Measurements from ENCODE around the gene PLD3.

The PLD3 gene

DNA sequence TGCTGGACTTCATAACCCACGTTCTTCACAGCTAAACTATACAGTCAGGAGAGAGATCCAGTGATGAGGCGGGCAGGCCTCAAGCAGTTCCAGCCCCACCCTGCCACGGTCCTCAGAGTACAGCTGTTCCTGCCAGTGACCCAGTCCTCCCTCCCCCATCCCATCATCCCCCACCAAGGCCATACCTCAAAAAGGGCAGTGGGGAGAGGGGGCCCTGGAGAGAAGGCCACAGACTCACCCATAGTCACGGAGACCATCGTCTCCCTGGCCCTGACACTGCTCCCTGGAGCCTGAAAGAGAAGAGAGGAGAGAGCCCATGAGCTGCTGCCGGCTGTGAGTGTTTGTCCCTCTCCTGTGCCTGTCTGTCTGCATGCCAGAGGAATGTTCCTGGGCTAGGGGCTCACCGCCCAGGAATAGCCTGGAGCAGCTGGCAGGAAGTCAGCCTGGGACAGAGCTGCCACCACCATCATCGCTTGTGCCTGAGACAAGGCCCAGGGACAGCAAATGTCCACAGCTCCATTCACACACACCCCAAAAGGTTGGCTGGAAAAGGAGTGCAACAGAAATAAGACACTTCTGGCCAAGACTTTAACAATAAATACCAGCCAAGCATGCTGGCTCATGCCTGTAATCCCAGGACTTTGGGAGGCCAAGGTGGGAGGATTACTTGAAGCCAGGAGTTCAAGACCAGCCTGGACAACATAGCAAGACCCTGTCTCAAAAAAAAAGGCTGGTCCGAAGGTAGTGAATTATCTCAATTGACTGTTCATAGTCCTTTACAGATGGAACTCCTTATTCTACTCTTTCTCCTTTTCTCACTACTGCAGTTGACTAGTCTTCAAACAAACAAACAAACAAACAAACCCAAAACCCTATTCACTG, 6.7 kb upstream of the PLD3 start:
- H3K4me2 ChIP-seq (ENCODE audit: low read length): no peak overlapping the region
- H3K4me1 ChIP-seq (ENCODE audit: insufficient read depth, low read length, severe bottlenecking): peaks cover 2% of the 10 kb centered on the region
- peaks cover 22% of the 10 kb centered on the region for H3K36me3 ChIP-seq (ENCODE audit: insufficient read depth, low read length)
- H3K9ac ChIP-seq (ENCODE audit: low read length): no peak overlapping the region
- no peaks in the 10 kb centered on the region for H3K9me3 ChIP-seq (ENCODE audit: low read length)
- H4K20me1 ChIP-seq (ENCODE audit: insufficient read depth, low read length): no peaks in the 10 kb centered on the region
- no peak overlapping the region for H2AFZ ChIP-seq (ENCODE audit: low read length)
- no peaks in the 10 kb centered on the region for H3F3A ChIP-seq (ENCODE audit: insufficient read depth, low read length)
- TF ChIP-seq, protein P1, sequence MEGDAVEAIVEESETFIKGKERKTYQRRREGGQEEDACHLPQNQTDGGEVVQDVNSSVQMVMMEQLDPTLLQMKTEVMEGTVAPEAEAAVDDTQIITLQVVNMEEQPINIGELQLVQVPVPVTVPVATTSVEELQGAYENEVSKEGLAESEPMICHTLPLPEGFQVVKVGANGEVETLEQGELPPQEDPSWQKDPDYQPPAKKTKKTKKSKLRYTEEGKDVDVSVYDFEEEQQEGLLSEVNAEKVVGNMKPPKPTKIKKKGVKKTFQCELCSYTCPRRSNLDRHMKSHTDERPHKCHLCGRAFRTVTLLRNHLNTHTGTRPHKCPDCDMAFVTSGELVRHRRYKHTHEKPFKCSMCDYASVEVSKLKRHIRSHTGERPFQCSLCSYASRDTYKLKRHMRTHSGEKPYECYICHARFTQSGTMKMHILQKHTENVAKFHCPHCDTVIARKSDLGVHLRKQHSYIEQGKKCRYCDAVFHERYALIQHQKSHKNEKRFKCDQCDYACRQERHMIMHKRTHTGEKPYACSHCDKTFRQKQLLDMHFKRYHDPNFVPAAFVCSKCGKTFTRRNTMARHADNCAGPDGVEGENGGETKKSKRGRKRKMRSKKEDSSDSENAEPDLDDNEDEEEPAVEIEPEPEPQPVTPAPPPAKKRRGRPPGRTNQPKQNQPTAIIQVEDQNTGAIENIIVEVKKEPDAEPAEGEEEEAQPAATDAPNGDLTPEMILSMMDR (IDR thresholded peaks at IDR 0.05; ENCODE audit: low read length): no peak
- no peak for TF ChIP-seq EZH2 (IDR thresholded peaks at IDR 0.05; ENCODE audit: borderline replicate concordance, low read length)
- no peak overlapping the region for H3K27ac ChIP-seq (ENCODE audit: low read depth, low read length, poor library complexity, severe bottlenecking)
- peaks cover 12% of the 10 kb centered on the region; the same call in 1 of the 2 replicates for H3K79me2 ChIP-seq (ENCODE audit: insufficient read depth, low read length)
- no peaks in the 10 kb centered on the region for H3K27me3 ChIP-seq (ENCODE audit: insufficient read depth, low read length)
- H3K9me2 ChIP-seq (ENCODE audit: low read depth, low read length): no peaks in the 10 kb centered on the region
- no peak overlapping the region for H3K4me3 ChIP-seq (ENCODE audit: low read depth, low read length, poor library complexity, severe bottlenecking)

DNA sequence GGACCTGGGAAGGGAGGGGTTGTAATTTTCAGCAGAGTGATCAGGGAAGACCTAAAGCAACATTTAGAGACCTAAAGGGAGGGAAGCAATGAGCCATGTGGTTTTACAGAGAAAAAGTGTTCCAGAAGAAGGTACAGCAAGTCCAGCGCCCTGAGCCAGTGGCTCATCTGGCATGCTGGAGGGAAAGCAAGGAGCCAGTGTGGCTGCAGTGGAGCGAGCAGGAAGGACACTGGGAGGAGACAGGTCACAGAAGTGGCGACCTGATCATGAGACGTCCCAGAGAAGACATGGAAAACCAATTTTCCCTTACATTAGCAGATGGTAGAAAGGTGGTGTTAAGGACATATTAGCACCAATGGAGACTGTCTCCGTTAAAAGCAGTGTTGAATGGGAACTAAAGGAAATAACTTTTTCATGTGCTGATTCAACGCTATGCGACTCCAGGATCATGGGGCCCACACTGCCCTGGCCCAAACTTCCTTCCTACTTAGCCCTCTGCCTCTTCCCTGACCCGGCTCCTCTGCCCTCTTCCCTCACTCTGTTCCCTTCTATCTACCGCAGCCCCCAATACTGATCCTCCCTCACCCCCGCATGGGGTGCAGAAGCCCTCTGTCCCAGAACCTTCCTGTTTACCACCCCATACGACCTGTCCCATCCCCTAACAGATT, 5.7 kb upstream of the PLD3 start:
- H3K4me3 ChIP-seq (ENCODE audit: low read depth, low read length, poor library complexity, severe bottlenecking): no peak overlapping the region
- no peaks in the 10 kb centered on the region for H3F3A ChIP-seq (ENCODE audit: insufficient read depth, low read length)
- no peak overlapping the region for H3K27ac ChIP-seq (ENCODE audit: low read depth, low read length, poor library complexity, severe bottlenecking)
- no peak overlapping the region for H2AFZ ChIP-seq (ENCODE audit: low read length)
- H3K4me1 ChIP-seq (ENCODE audit: insufficient read depth, low read length, severe bottlenecking): peaks cover 11% of the 10 kb centered on the region
- no peaks in the 10 kb centered on the region for H3K27me3 ChIP-seq (ENCODE audit: insufficient read depth, low read length)
- peaks cover 20% of the 10 kb centered on the region for H3K79me2 ChIP-seq (ENCODE audit: insufficient read depth, low read length)
- no peaks in the 10 kb centered on the region for H4K20me1 ChIP-seq (ENCODE audit: insufficient read depth, low read length)
- no peaks in the 10 kb centered on the region for H3K9me3 ChIP-seq (ENCODE audit: low read length)
- H3K9me2 ChIP-seq (ENCODE audit: low read depth, low read length): no peaks in the 10 kb centered on the region
- H3K9ac ChIP-seq (ENCODE audit: low read length): no peak overlapping the region
- TF ChIP-seq EZH2 (IDR thresholded peaks at IDR 0.05; ENCODE audit: borderline replicate concordance, low read length): no peak
- H3K4me2 ChIP-seq (ENCODE audit: low read length): no peak overlapping the region
- peaks cover 21% of the 10 kb centered on the region for H3K36me3 ChIP-seq (ENCODE audit: insufficient read depth, low read length)

- no peaks in the 10 kb centered on the region for H3K9me2 ChIP-seq (ENCODE audit: low read depth, low read length)
- H3F3A ChIP-seq (ENCODE audit: insufficient read depth, low read length): no peaks in the 10 kb centered on the region
- H3K36me3 ChIP-seq (ENCODE audit: insufficient read depth, low read length): peaks cover 10% of the 10 kb centered on the region; the same call in 1 of the 2 replicates
- H3K9me3 ChIP-seq (ENCODE audit: low read length): no peaks in the 10 kb centered on the region
- TF ChIP-seq, protein P1 (IDR thresholded peaks at IDR 0.05; ENCODE audit: low read length): no peak
- no peak for TF ChIP-seq EZH2 (IDR thresholded peaks at IDR 0.05; ENCODE audit: borderline replicate concordance, low read length)
- no peak overlapping the region for H3K9ac ChIP-seq (ENCODE audit: low read length)
- H3K4me3 ChIP-seq (ENCODE audit: low read depth, low read length, poor library complexity, severe bottlenecking): no peak overlapping the region
- H3K27ac ChIP-seq (ENCODE audit: low read depth, low read length, poor library complexity, severe bottlenecking): no peak overlapping the region
- peaks cover 14% of the 10 kb centered on the region for H3K79me2 ChIP-seq (ENCODE audit: insufficient read depth, low read length)
- no peak overlapping the region for H3K4me2 ChIP-seq (ENCODE audit: low read length)
- H4K20me1 ChIP-seq (ENCODE audit: insufficient read depth, low read length): no peaks in the 10 kb centered on the region
- peaks cover 18% of the 10 kb centered on the region for H3K4me1 ChIP-seq (ENCODE audit: insufficient read depth, low read length, severe bottlenecking)
- H2AFZ ChIP-seq (ENCODE audit: low read length): no peak overlapping the region
- no peaks in the 10 kb centered on the region for H3K27me3 ChIP-seq (ENCODE audit: insufficient read depth, low read length)
Observed at GRCh38 chr19:40344422-40344821, 4.1 kb upstream of the PLD3 start.
